ENCODE results near the gene SLC10A1.

SLC10A1 gene

DNA sequence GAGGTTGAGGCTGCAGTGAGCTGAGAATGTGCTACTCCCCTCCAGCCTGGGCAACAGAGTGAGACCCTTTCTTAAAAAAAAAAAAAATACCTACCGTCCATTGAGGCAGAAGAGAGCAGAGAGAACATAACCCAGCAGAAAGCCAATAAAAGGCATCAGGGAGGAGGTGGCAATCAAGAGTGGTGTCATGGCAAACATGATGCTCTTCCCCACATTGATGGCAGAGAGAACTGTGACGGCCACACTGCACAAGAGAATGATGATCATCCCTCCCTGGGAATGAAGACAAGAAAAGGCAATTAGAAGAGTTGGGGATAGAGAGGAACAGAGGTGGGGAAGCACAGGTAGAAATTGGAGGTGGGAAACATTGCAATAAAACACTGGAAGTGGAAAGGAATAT, 18.0 kb downstream of the SLC10A1 start:
- no peak for TF ChIP-seq ZFX (IDR thresholded peaks at IDR 0.05)
- TF ChIP-seq, protein P1, sequence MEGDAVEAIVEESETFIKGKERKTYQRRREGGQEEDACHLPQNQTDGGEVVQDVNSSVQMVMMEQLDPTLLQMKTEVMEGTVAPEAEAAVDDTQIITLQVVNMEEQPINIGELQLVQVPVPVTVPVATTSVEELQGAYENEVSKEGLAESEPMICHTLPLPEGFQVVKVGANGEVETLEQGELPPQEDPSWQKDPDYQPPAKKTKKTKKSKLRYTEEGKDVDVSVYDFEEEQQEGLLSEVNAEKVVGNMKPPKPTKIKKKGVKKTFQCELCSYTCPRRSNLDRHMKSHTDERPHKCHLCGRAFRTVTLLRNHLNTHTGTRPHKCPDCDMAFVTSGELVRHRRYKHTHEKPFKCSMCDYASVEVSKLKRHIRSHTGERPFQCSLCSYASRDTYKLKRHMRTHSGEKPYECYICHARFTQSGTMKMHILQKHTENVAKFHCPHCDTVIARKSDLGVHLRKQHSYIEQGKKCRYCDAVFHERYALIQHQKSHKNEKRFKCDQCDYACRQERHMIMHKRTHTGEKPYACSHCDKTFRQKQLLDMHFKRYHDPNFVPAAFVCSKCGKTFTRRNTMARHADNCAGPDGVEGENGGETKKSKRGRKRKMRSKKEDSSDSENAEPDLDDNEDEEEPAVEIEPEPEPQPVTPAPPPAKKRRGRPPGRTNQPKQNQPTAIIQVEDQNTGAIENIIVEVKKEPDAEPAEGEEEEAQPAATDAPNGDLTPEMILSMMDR (conservative IDR thresholded peaks at IDR 0.05) = no peak
- H3K27ac ChIP-seq = no peak overlapping the region

GRCh38 chr14:69776875-69777453, 20.1 kb downstream of the SLC10A1 start:
- H3K27ac ChIP-seq = no peak overlapping the region

DNA sequence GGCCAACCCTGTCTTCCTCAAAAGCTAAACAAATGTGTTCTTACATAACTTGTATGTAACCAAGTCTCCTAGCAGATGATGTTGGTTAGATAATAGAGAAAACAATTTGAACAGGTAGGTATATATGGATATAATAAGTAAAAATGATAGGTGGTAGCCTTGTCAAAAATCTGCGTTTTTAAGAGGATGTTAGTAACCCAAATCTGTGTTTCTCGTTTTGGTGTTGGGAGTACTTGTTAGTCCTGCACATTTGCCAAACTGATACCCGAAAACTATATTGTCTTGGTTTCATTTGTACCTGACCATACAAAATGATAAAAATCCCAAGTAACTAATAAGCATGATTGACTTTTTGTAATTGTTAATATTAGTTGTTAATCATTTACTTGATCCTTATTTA, 22.0 kb downstream of the SLC10A1 start:
- TF ChIP-seq ZFX (IDR thresholded peaks at IDR 0.05) = no peak
- TF ChIP-seq, protein P1 (conservative IDR thresholded peaks at IDR 0.05) = no peak
- no peak overlapping the region for H3K27ac ChIP-seq

More at GRCh38 chr14:69776875-69777453, 20.1 kb downstream of the SLC10A1 start:
- TF ChIP-seq, protein P1 (conservative IDR thresholded peaks at IDR 0.05) = no peak
- no peak for TF ChIP-seq ZFX (IDR thresholded peaks at IDR 0.05)

- TF ChIP-seq, protein P1 (conservative IDR thresholded peaks at IDR 0.05) = no peak
- TF ChIP-seq ZFX (IDR thresholded peaks at IDR 0.05) = no peak
- H3K27ac ChIP-seq = no peak overlapping the region
Observed at GRCh38 chr14:69773571-69774276, 23.3 kb downstream of the SLC10A1 start.

GRCh38 chr14:69772082-69773017, 24.7 kb downstream of the SLC10A1 start:
- no peak overlapping the region for H3K27ac ChIP-seq
- no peak for TF ChIP-seq ZFX (IDR thresholded peaks at IDR 0.05)
- TF ChIP-seq, protein P1 (conservative IDR thresholded peaks at IDR 0.05) = no peak

DNA sequence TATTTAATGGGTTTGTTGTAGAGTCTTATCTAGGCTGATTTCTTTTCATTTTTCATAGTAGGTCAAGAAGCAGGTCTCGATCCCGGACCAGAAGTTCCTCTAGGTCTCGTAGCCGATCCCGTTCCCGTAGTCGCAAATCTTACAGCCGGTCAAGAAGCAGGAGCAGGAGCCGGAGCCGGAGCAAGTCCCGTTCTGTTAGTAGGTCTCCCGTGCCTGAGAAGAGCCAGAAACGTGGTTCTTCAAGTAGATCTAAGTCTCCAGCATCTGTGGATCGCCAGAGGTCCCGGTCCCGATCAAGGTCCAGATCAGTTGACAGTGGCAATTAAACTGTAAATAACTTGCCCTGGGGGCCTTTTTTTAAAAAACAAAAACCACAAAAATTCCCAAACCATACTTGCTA, 25.9 kb downstream of the SLC10A1 start:
- TF ChIP-seq, protein P1 (conservative IDR thresholded peaks at IDR 0.05) = no peak
- no peak for TF ChIP-seq ZFX (IDR thresholded peaks at IDR 0.05)
- no peak overlapping the region for H3K27ac ChIP-seq

Data from C4-2B (cell line).